Skeletal muscle tissue (tissue), 5 donors: Measurements from ENCODE around the gene UQCRQ. TPM values are rescaled to one million over a fixed set of nuclear protein-coding genes. Genes with fewer than 3 reads are reported as not detected.

Experiments used
- H3K27ac ChIP-seq: one replicate; pipeline ENCODE4 v1.7.0; 2013; ENCODE audit warnings: mild to moderate bottlenecking, low read depth, low read length, inconsistent platforms
- H3K27me3 ChIP-seq, 3 donors: one replicate each; pipeline ENCODE4 v1.7.0; 2013; ENCODE audit warnings: low read length in 3 of 3; ENCODE audit not compliant: control insufficient read depth in 3 of 3, insufficient read depth in 3 of 3
- H3K36me3 ChIP-seq, 3 donors: one replicate each; pipeline ENCODE4 v1.7.0; 2013; ENCODE audit warnings: low read length in 3 of 3; ENCODE audit not compliant: control insufficient read depth in 3 of 3, insufficient read depth in 3 of 3
- H3K4me1 ChIP-seq, 3 donors: one replicate each; pipeline ENCODE4 v1.7.0; 2013; ENCODE audit warnings: low read length in 3 of 3, mild to moderate bottlenecking in 3 of 3; ENCODE audit not compliant: control insufficient read depth in 3 of 3, insufficient read depth in 3 of 3
- H3K4me3 ChIP-seq, 3 donors: one replicate each; pipeline ENCODE4 v1.7.0; 2013; ENCODE audit warnings: low read length in 3 of 3
- H3K9ac ChIP-seq, 3 donors: one replicate each; pipeline ENCODE4 v1.7.0; 2013; ENCODE audit warnings: low read length in 3 of 3, mild to moderate bottlenecking in 3 of 3, moderate library complexity in 2 of 3, low read depth in 1 of 3
- H3K9me3 ChIP-seq, 3 donors: one replicate each; pipeline ENCODE4 v1.7.0; 2013; ENCODE audit warnings: low read length in 3 of 3; ENCODE audit not compliant: control insufficient read depth in 3 of 3
- small RNA-seq: library from RNA; depleted of rRNA; stranded (forward); fragments of <200 nt; gene quantifications from one replicate; pipeline ENCODE3, GENCODE V24; 2014
- total RNA-seq: library from RNA; depleted of rRNA; stranded (reverse); fragments of >200 nt; gene quantifications from one replicate; pipeline ENCODE4 v1.2.3, GENCODE V29; 2014
- donor health status: Osteomylitis.

UQCRQ gene
- total RNA-seq, 1 donor from 2014 or later: 135 TPM

DNA sequence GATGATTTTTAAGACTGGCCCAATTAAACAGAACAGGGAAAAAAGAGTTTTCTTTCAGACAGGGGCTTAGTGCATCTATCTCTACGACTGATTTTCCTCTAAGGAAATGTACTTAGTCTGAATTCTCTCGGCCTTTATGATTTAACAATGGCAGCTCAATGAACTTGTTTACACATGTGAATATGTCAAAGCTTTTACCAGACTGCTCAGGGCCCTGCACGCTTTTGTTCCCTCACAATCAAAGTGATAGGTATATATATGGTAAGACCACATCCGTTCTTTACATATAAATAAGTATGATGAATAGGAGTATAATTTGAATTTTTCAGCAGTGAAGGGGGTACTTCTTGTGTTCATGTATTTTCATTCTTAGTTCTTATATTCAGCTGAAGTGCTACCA is 34.6 kb downstream of the UQCRQ start:
- no peak overlapping the region for H3K27ac ChIP-seq
- no peaks in the 10 kb centered on the region for H3K27me3 ChIP-seq
- H3K36me3 ChIP-seq: peaks cover 14 to 23% (median 21%) of the 10 kb centered on the region in 3 donors
- peaks cover 0 to 4% (median 2%) of the 10 kb centered on the region in 3 donors for H3K4me1 ChIP-seq
- no peaks in the 10 kb centered on the region for H3K9me3 ChIP-seq
- H3K9ac ChIP-seq: no peak overlapping the region
- H3K4me3 ChIP-seq: no peak overlapping the region

DNA sequence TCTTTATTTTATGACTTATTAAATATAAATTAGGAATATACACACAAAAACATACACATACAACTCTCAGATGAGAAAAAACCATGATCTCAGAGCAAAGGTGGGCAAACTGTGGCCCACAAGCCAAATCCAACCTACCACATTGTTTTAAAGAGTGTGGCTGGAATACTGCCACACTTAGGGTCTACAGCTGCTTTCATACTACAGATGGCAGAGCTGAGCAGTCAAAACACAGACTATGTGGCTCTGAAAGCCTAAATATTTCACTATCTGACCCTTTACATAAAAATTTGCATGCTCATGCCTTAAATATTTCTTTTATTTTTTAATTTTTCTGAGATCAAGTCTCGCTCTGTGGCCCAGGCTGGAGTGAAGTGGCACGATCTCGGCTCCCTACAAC is 35.3 kb downstream of the UQCRQ start:
- Histone ChIP-seq H3K4me1 (peaks cover 0 to 3% (median 0%) of the 10 kb centered on the region in 3 donors), H3K27ac (no peak overlapping the region), H3K9ac (no peak overlapping the region), H3K36me3 (peaks cover 7 to 16% (median 14%) of the 10 kb centered on the region in 3 donors), H3K9me3 (no peaks in the 10 kb centered on the region), H3K4me3 (no peak overlapping the region), H3K27me3 (no peaks in the 10 kb centered on the region)

DNA sequence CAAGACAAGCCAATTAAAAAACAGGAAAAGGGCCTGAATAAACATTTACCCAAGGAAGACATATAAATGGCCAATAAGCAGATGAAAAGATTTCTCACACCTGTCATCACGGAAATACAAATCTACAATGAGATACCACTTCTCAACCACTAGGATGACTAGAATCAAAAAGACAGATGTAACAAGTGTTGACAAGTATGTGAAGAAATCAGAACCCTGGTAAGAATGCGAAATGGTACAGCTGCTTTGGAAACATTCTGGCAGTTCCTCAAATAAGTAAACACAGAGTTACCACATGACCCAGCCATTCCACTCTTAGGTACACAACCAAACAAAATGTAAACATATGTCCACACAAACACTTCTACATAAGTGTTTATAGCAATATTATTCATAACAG is 39.5 kb downstream of the UQCRQ start:
- Histone ChIP-seq H3K4me1 (peaks cover 0 to 3% (median 0%) of the 10 kb centered on the region in 3 donors), H3K27me3 (no peaks in the 10 kb centered on the region), H3K36me3 (peaks cover 0 to 3% (median 0%) of the 10 kb centered on the region in 3 donors), H3K27ac (peak overlapping the region; percentile 9), H3K9me3 (no peaks in the 10 kb centered on the region), H3K4me3 (no peak overlapping the region), H3K9ac (no peak overlapping the region)

DNA sequence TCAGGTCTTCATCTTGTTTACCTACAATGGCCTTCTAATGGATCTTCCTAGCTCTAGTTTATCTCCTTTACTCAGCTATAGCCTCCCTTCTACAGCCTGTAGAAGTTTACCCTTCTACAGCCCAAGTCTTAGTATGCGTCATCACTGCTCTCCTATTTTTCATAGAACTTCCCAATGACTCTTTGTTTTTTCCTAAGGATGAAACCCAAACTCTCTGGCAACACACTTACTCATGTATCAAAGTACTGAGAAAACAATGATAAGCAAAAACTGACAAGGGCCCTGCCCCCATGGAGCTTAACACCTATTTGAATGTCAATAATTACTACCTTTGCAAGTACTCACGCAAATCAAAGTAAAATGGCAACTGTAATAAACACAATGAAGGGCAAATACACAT is 40.7 kb downstream of the UQCRQ start:
- Histone ChIP-seq H3K9me3 (no peaks in the 10 kb centered on the region), H3K36me3 (peaks cover 1 to 5% (median 5%) of the 10 kb centered on the region in 3 donors), H3K4me3 (no peak overlapping the region), H3K4me1 (peaks cover 0 to 3% (median 0%) of the 10 kb centered on the region in 3 donors), H3K27ac (no peak overlapping the region), H3K9ac (no peak overlapping the region), H3K27me3 (no peaks in the 10 kb centered on the region)

DNA sequence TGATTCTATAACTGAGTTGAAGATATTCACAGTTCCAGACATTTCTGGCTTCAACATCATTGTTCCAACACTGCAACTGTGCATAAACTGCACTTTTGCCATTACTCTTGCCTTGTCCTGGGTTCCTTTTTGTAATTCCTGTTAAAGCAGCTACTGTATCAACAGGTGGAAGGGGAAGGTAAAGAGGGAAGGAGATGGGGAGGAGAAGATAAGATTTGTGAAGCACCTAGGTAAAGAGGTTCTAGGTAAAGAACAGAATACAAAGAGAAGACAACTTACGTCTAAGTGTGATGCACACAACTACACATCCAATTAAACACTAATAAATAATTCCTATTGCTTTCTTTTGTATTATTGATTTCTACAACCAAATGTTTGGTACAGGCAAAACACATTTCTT is 43.3 kb downstream of the UQCRQ start:
- H3K4me1 ChIP-seq: peaks cover 0 to 3% (median 0%) of the 10 kb centered on the region in 3 donors
- no peaks in the 10 kb centered on the region for H3K27me3 ChIP-seq
- H3K4me3 ChIP-seq: no peak overlapping the region
- H3K27ac ChIP-seq: no peak overlapping the region
- peaks cover 9 to 17% (median 13%) of the 10 kb centered on the region in 3 donors for H3K36me3 ChIP-seq
- no peak overlapping the region for H3K9ac ChIP-seq
- no peaks in the 10 kb centered on the region for H3K9me3 ChIP-seq

DNA sequence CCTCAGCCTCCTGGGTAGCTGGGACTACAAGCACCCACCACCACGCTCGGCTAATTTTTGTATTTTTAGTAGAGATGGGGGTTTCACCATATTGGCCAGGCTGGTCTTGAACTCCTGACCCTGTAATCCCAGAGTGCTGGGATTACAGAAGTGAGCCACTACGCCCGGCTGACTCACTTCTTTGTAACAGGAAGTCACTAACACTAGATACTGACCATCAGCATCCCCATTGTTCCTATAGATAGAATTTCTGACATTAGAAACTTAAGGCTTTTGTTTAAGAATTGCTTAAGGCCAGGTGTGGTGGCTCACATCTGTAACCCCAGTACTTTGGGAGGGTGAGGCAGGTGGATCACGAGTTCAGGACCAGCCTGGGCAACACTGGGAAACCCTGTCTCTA is 49.2 kb downstream of the UQCRQ start:
- no peaks in the 10 kb centered on the region for H3K4me1 ChIP-seq

DNA sequence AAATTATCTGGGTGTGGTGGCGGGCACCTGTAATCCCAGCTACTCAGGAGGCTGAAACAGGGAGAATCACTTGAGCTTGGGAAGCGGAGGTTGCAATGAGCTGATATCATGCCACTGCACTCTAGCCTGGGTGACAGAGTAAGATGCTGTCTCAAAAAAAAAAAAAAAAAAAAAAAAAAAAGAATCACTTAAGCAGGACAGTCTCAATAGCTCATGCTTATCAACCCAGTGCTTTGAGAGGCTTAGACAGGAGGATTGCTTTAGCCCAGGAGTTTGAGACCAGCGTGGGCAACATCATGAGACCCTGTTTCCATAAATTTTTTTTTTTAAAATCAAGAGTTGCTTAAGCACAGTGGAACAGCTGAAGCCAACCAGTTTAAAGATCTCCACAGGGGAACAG is 49.6 kb downstream of the UQCRQ start:
- no peaks in the 10 kb centered on the region for H3K27me3 ChIP-seq
- no peaks in the 10 kb centered on the region for H3K9me3 ChIP-seq
- peaks cover 9 to 26% (median 13%) of the 10 kb centered on the region in 3 donors for H3K36me3 ChIP-seq
- no peak overlapping the region for H3K4me3 ChIP-seq
- no peak overlapping the region for H3K9ac ChIP-seq
- H3K27ac ChIP-seq: no peak overlapping the region
- no peaks in the 10 kb centered on the region for H3K4me1 ChIP-seq

More for the DNA sequence above, 49.2 kb downstream of the UQCRQ start:
- Histone ChIP-seq H3K4me3 (no peak overlapping the region), H3K9ac (no peak overlapping the region), H3K27me3 (no peaks in the 10 kb centered on the region), H3K36me3 (peaks cover 9 to 25% (median 13%) of the 10 kb centered on the region in 3 donors), H3K27ac (no peak overlapping the region), H3K9me3 (no peaks in the 10 kb centered on the region)

Small RNA genes within 50 kb of the gene (small RNA-seq; reads per million reads assigned to genes)
- gene RNA5SP192: not detected

Other genes with a start within 250 kb of the UQCRQ start
- not detected for gene IL13, start 208.5 kb upstream of the UQCRQ start, total RNA-seq
- gene IL4, start 192.7 kb upstream of the UQCRQ start, total RNA-seq: not detected
- 6.3 TPM for gene KIF3A, start 129.1 kb upstream of the UQCRQ start, total RNA-seq
- gene CCNI2, start 119.2 kb upstream of the UQCRQ start, total RNA-seq: not detected
- 28.7 TPM for gene SEPTIN8, start 89.4 kb upstream of the UQCRQ start, total RNA-seq
- under 0.01 TPM for gene SOWAHA, start 53.3 kb upstream of the UQCRQ start, total RNA-seq
- gene SHROOM1, start 36.0 kb upstream of the UQCRQ start, total RNA-seq: 1.6 TPM
- gene GDF9, start 173 bp upstream of the UQCRQ start, total RNA-seq: 0.52 TPM
- 2.1 TPM for gene LEAP2, start 7.0 kb downstream of the UQCRQ start, total RNA-seq
- 35.5 TPM for gene AFF4, start 97.0 kb downstream of the UQCRQ start, total RNA-seq
- 11.0 TPM for gene ZCCHC10, start 159.9 kb downstream of the UQCRQ start, total RNA-seq
- 59.0 TPM for gene HSPA4, start 185.4 kb downstream of the UQCRQ start, total RNA-seq